GM18526 (cell line): ENCODE results near the gene TXLNA.

Experiments
- POLR2A ChIP-seq: IDR thresholded peaks from 3 replicates; pipeline ENCODE4 v1.6.1; 2011; ENCODE audit not compliant: insufficient read length; ENCODE audit errors: extremely low read depth

The TXLNA gene

DNA sequence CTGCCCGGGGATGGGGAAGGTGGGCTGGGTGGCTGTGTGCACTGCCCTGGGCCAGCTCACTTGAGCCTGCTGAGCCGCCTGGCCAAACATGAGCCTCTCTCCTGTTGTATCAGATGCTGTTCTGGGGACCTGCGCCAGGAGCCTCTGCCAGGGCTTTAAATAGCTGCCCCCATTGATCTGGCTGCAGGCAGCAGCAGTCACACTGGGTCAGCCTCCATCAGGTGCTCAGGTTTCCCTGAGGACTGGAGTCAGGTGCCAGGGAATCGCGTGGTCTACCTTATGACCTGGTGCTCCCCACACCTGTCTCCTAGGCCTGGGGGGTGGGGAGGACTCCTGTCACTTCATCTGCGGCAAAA, 20.2 kb downstream of the TXLNA start:
- no peak for TF ChIP-seq POLR2A

DNA sequence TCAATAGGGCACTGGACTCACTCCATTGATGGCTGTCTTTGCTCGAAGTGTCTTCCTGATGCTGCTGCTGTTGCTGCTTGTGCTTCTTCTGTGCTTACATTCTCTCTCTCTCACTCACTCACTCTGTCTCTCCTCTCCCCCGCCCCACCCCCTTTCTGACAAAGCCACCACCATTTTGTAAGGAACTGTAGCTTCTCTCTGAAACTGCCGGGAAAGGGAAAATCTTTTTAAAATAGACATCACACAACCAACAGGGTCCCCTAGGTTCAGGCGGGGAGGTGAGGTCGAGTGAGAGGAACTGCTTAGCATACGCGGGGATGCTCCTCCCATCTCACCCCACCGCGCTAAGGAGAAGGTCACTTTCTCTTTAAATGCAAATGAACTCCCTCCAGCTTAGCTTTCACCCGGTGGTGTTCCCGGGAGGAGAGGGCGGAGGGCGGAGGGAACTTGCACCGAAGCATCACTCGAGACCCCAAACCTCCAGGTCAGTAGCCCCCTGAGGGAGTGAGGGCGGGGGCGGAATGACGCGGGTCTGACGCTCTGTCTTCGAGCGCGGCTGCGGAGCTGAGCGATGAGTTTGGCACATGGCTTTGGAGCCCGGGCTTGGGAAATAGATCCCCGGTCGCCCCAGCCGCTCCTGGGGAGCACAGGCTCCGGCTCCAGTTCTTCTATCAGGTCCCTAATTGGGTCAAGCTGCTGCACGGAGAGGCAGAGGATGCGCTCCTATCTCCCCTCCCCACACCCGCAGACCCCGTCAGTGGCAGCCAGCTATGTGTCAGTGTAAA, 20.9 kb downstream of the TXLNA start, which contains the start of gene CCDC28B:
Gene CCDC28B, plus strand, starts transcription at position 370 of the 785 bp plus-strand sequence. CDS start 1,341 bp downstream, outside the sequence.
- peak; percentile 41 for TF ChIP-seq POLR2A

DNA sequence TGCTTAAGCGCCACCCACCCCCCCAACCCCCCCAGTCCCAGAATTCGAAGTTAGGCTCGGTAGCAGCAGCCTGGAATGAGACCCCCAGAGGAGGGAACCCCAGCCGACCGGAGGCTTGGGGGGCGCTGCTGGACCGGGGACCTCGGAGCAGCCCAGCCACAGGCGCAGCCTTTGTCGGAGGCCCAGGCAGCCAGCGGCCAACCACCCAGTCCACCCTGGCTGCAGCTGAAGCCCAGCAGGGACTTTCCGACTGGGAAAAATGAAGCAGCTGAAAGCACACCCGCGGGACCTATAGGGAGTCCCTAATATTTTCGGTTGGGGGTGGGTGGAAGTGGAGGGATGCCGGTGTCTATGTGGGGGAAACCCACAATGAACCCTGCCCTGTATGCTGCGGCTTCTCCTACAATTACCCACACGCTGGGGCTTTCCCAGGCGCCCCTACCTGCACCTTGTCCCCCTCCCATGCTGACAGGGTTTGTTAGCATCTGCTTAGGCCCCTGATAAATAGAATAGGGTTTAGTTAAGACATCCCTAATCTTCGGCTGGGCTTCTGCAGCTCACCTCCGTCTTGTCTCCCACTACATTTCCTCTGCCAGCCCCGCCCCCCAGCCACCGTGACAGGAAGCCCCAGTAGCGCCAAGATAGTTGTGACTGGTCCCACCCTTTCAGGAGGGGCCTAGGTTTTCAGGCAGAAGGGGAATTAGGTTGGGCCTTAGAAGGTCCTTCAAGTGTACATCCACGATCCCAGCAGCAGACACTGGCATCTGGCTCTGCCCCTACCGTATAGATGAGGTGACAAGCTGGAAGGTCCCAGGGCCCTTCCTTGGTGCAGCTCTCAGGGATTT, 21.8 kb downstream of the TXLNA start:
- no peak for TF ChIP-seq POLR2A

DNA sequence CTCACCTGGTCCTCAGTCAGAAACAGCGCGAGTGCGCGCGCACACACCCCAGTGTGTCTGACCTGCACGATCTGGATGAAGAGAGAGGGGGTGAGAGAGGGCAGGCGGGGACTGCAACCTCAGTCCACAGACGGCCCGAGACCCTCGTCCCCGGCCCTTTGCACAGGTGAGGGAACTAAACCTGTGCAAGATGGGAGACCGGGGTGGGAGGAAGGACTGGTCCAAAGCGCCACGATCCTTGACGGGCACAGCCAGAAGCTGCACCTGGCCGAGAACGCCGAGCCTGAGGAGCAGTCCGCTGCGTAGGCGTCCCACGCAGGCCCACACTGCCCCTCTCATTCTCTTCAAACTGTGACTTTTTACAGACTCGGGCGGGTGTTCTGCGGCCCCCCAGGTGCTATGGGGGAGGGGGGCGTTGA, 25.5 kb downstream of the TXLNA start:
- TF ChIP-seq POLR2A: no peak

DNA sequence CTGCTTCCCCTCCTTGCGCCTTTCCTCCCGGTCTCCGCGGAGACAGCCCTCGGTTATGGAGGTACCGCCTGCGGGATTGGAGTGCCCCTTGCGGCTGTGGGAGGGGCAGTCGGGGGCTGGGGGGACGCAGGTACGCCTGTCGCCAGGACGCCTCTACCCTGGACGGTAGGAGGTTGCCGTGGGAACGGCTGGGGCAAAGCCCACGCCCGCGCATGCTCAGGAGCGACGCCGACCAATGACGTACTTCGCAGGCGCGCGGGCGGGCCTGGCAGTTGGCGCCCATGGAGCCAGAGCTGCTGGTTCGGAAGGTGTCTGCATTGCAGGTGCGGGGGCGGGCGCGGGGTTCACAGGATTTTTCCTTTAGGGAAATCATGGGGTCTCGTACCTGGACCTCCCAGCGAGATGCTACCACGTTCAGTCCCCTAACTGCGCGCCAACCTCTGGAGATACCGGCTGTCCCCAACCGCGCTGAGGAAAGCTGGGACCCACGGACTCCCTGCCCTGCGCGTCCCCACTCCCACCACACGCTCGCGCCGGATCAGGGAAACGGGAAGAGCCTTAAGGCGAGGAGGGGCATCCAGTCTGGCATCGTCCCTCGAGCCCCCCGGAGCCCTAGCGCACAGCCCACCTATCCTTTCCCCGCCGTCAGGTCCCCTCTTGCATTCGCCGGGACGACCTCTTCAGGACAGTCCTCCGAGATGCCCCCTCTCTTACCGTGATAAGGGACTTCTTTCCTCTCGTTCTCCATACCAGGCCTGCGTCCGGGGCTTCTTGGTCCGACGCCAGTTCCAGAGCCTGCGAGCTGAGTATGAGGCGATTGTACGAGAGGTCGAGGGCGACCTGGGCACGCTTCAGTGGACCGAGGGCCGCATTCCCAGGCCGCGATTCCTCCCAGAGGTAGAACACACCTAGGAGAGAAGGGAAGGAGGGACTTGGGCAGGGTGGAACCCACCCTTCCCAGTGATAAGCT, 26.2 kb downstream of the TXLNA start, which contains the start of gene IQCC:
Gene IQCC, plus strand, starts transcription at position 271 of the 970 bp plus-strand sequence. Its CDS starts 11 bp downstream, at position 282.
- TF ChIP-seq POLR2A: peak; percentile 78

DNA sequence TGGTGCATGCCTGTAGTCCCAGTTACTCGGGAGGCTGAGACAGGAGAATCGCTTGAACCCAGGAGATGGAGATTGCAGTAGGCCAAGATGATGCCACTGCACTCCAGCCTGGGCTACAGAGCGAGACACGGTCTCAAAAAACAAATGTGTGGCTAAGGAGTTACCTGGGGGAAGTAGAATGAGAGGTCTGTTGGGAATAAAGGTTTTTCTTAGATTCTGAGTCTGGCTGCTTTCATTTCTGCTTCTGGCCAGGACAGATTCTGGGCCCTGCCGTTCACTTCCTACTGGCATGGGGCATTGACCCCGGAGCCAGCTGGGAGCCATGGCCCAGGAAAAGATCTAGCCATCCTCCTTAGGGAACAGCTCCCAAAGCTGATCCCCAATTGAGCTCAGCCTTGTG, 29.0 kb downstream of the TXLNA start:
- no peak for TF ChIP-seq POLR2A

DNA sequence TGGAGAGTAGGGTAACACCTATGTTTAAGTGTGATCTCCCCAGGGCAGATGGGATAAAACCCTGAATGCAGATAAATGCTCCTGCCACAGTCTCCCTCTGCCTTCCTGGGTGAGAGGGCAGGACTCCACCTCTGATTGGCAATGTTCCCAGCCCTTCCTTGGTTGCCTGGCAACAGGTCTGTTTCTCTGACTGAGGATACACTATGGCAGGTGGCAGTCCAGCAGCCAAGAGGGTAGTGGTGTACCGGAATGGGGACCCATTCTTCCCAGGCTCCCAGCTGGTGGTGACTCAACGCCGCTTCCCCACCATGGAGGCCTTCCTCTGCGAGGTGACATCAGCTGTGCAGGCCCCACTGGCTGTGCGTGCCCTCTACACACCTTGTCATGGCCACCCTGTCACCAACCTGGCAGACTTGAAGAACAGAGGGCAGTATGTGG, 29.4 kb downstream of the TXLNA start, which contains the start of gene DCDC2B:
Gene DCDC2B, plus strand, starts transcription at position 199 of the 438 bp plus-strand sequence. Its CDS starts 5 bp downstream, at position 204.
- TF ChIP-seq POLR2A: no peak

DNA sequence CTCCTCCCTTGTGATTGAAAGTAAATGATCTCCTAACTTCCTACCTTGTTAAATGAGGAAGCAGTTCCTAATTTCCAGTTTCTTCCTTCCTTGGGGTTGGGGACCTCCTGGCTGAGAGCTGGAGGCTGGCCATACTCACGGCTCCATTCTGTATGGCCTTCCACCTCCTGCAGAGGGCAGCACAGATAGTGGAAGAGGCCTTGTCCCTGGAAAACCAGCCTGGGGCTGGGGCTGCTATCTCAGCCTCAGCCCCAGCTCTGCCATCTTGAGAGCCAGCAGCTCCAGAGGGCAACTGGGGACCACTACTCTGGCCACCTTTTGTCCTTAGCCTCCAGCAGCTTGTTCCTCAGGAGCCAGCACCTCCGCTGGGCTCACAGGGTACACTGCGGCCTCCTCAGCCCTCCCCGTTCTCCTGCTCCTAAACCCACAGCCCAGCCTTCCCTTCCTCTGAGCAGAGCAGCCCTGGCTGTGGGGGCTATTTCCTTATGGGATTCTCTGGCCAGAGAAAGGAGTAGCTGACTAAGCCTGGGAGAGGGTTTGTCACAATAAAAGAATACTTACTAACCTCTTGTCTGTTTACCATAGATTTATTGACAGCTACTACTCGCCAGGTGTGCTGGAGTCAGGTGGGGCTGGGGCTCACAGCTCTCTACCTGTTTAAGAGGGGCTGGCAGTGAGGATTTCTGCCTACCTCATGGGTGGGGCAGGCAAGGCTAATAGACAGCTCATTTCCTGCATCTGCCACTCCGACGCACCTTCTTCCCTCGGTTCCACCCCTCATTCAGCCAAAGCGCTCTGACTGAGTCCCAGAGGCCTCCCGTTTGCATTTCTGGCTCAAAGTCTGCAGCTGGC, 36.4 kb downstream of the TXLNA start:
- TF ChIP-seq POLR2A: no peak

DNA sequence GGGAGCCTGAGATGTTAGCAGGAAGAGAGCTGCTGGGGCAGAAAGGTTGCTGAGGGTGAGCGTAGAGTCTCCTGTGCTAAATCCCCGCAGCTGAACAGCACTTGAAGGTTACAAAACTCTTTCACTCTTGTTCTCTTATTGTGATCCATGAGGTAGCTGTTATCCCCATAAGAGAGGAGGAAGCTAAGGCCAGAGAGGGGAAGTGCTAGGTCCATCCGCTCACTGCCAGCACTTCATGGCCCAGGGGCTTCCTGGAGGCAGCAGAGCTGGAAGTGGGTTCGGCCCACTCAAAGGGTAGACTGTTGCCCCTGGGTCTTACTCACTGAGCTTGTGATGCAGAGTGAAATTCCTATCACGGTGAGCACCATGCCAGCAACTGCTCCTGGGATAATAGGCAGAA, 37.1 kb downstream of the TXLNA start:
- no peak for TF ChIP-seq POLR2A

DNA sequence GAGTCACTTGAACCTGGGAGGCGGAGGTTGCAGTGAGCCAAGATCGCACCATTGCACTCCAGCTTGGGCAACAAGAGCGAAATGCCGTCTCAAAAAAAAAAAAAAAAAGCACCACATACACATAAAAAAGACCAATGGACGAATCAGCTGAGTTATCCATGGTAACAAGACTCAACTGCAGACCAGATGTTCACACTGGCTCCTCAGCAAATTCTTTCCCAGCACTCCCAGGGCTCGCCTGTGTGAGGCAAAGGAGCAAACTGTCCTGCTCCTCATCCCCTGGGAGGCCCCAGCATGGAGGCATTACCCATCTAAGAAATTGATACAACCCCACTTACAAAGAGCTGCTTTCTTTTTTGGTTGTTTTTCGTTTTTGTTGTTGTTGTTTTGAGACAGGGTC, 39.5 kb downstream of the TXLNA start:
- TF ChIP-seq POLR2A: no peak

DNA sequence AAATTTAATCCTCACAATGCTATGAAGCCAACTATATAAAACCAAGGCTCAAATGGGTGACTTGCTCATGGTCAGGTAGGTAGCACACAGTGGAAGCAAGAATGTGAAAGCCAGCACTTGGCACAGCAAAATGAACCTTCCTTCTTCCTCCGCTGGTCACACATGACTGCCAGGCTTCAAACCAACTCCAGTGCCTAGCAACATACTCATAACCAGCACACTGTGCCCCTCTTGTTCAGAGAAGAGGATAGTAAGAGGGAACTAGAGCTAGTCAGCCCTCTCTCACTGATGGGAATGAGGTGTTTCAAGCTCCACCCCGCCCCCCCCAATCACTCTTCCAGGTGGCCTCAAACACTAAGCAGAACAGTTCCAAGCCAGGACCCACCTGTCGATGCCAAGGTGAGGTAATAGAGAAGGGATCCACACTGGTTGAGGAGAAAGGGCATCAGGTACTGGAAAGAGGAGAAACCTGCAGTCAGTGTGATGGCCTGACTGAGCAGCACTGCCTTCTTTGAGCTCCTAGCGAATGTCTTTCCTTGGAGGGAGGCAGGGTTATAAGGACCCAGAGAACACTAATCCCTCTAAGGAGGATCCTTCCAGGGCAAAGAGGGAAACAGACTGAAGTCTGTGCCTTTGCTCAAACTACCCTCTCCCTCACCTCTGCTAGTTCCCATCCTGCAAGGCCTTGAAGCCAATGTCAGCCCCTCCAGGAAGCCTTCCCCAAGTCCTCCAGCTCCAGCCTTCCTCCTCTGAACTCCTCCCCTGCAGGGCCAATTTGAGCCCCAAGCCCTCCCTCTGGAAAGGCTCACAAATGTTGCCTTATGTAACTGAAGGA, 41.5 kb downstream of the TXLNA start:
- TF ChIP-seq POLR2A: no peak

DNA sequence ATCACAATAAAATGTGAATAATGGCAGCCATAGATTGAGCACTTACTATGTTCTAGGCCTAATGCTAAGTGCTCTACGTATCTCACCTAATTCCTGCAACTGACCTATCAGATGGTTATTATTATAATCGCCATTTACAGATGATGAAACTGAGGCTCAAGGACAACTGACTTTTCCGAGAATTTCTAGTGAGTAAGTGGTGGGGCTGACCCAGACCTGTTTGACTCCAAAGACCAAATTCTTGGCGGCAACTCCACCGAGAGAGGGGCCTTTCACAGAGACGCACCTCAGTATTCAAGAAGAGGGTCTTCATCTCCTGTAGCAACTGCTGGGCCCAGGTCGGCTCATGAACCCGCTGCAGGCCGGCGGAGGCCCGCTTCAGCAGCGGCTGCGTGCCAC, 42.1 kb downstream of the TXLNA start:
- TF ChIP-seq POLR2A: no peak

DNA sequence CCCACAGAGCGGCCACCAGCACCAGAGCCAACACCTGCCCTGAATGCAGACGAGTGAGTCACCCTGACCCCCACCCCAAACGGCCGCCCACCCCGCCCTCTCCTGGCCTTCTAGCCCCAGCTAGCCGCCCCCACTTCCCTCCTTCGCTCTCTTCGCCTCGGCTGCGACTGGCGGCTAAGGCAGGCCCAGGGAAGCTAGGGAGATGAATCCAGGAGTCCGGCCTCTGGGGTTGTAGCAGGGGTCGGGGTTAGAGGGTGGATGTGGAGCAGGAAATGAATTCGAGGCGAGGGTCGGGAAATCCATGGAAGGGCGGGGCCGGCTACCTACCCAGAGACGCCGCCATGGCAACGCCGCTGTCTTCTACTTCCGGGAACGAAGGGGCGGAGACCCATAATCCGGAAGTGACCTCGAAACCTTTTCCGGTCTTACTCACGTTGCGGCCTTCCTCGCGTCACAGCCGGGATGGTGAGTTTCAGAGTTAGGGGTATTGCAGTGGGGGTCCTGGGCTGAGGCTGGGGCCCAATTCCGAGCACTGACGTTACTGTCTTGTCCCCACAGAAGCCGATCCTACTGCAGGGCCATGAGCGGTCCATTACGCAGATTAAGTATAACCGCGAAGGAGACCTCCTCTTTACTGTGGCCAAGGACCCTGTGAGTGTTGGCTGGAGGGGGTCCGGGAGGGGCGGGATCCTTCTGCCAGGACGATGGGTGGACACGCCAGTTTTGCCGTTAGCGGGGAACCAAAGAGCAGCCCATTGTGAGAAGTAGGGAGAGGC, 42.7 kb downstream of the TXLNA start, which contains the start of the genes EIF3I and TMEM234:
Gene EIF3I, plus strand, starts transcription at position 428 of the 776 bp plus-strand sequence. Its CDS starts 35 bp downstream, at position 463.
Gene TMEM234, minus strand, starts transcription at position 374 of the 776 bp plus-strand sequence. Its CDS starts 31 bp downstream, at position 343.
- TF ChIP-seq POLR2A: peak; percentile 74
